Rectal smooth muscle tissue (tissue), 1 donor: Measurements from ENCODE around the gene SHKBP1.
A peak's percentile ranks its signal among the peaks of the same experiment; 100 is the strongest.

ENCODE experiments used
- H3K27ac ChIP-seq: one replicate; pipeline ENCODE4 v1.7.0; 2013; ENCODE audit warnings: low read depth, low read length, inconsistent platforms
- H3K27me3 ChIP-seq: one replicate; pipeline ENCODE4 v1.7.0; 2013; ENCODE audit warnings: low read length; ENCODE audit not compliant: control insufficient read depth, insufficient read depth
- H3K36me3 ChIP-seq: one replicate; pipeline ENCODE4 v1.7.0; 2013; ENCODE audit warnings: low read length; ENCODE audit not compliant: control insufficient read depth, insufficient read depth
- H3K4me1 ChIP-seq: one replicate; pipeline ENCODE4 v1.7.0; 2013; ENCODE audit warnings: low read length; ENCODE audit not compliant: control insufficient read depth, insufficient read depth
- H3K4me3 ChIP-seq: one replicate; pipeline ENCODE4 v1.7.0; 2013; ENCODE audit warnings: low read length
- H3K9ac ChIP-seq: one replicate; pipeline ENCODE4 v1.7.0; 2013; ENCODE audit warnings: low read length

Gene SHKBP1

DNA sequence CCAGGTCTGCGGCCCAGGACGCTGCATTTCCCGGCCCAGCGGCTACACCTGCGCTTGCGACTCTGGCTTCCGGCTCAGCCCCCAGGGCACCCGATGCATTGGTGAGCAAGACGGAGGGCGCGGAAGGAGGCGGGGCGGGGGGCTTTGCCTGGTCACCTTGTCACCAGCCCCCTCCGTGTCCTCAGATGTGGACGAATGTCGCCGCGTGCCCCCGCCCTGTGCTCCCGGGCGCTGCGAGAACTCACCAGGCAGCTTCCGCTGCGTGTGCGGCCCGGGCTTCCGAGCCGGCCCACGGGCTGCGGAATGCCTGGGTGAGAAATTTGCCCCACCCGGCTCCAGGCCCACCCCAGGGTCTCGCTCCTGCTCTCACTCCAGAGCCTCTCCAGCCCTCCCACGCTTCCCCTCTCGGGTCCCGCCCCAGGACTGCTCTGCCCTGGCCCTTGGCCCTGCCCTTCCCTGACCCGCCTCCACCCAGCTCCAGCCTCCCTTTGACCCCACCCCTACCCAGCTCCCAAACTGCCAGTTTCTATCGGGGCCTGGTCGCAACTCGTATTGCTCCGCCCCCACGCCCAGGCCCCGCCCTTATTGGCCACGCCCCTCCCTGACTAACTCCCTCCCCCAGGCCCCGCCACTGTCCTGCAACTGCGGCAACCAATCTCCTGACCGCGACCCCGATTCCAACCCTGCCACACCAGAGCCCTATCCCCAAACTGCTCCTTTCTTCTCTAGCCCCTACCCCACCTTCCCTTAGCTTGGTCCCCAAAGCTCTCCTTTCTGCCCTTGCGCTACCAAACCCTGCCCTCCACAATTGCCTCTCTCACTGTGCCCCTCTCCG, 33.1 kb downstream of the SHKBP1 start:
- peak overlapping the region; percentile 24 for H3K27ac ChIP-seq
- H3K4me3 ChIP-seq = peak overlapping the region; percentile 50
- no peaks in the 10 kb centered on the region for H3K36me3 ChIP-seq
- peak overlapping the region; percentile 55 for H3K9ac ChIP-seq
- H3K27me3 ChIP-seq = peaks cover 10% of the 10 kb centered on the region
- H3K4me1 ChIP-seq = peaks cover 5% of the 10 kb centered on the region

DNA sequence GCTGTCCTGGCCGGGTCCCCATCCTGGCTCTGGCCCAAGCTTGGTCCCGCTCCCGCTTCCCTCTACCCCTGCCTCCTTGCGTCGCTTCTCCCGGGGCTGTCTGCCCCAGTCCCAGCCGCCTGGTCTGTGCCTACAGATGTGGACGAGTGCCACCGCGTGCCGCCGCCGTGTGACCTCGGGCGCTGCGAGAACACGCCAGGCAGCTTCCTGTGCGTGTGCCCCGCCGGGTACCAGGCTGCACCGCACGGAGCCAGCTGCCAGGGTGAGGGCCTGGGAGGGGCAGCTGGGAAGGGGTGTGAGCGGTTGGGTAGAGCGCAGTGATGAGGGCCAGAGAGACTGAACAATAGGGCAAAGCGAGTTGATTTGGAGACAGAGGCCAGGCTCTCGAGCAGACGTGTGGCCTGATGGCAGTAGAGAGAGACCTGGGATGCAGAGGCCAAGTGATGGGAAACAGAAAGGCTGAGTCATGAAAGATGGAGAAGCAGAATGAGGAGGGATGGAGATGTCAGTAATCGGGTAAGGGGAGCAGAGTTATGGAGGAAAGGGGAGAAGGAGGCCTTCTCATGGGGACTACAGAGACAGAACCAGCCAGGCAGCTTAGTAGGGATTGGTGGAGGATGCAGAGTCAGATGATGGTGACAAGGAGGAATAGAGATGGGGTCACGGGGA, 33.9 kb downstream of the SHKBP1 start:
- no peak overlapping the region for H3K27ac ChIP-seq
- peak overlapping the region; percentile 14 for H3K4me3 ChIP-seq
- H3K36me3 ChIP-seq = no peaks in the 10 kb centered on the region
- H3K9ac ChIP-seq = no peak overlapping the region
- peaks cover 10% of the 10 kb centered on the region for H3K27me3 ChIP-seq
- H3K4me1 ChIP-seq = no peaks in the 10 kb centered on the region

DNA sequence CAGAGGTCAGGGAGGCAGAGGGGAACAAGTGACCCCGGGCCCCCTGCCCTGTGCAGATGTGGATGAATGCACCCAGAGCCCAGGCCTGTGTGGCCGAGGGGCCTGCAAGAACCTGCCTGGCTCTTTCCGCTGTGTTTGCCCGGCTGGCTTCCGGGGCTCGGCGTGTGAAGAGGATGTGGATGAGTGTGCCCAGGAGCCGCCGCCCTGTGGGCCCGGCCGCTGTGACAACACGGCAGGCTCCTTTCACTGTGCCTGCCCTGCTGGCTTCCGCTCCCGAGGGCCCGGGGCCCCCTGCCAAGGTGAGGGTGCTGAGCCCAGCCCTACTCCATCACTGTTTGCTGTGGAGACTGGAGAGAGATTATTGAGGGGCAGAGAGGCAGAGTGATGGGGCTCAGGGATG, 34.4 kb downstream of the SHKBP1 start:
- Histone ChIP-seq H3K27me3 (peaks cover 8% of the 10 kb centered on the region), H3K4me3 (no peak overlapping the region), H3K4me1 (no peaks in the 10 kb centered on the region), H3K27ac (no peak overlapping the region), H3K36me3 (no peaks in the 10 kb centered on the region), H3K9ac (no peak overlapping the region)

DNA sequence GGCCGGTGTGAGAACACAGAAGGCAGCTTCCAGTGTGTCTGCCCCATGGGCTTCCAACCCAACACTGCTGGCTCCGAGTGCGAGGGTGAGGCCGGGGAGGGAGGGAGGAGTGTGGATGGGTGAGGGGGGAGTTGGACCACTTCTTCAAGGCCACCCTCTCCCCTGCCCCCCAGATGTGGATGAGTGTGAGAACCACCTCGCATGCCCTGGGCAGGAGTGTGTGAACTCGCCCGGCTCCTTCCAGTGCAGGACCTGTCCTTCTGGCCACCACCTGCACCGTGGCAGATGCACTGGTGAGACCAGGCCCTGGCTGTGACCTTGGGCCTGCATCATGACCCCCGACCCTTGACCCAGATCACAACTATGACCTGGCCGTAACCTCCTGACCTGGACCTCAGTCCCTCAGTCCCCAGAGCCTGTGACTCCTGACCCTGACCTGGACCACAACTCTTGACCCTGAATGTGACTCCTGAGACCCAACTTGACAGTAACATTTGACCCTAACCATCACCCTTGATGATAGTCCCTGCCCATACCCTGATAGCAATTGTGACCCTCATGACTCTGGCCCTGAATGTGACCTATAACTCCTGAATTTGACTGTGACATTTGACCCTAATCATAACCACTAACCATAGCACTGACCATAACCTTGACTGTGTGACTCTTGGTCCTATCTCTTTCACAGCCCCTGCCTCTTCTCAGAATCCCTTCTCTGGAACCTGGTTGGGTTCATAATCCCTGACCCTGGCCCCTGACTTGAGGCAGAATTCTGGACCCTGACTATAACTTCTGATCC, 35.4 kb downstream of the SHKBP1 start:
- peaks cover 3% of the 10 kb centered on the region for H3K36me3 ChIP-seq
- no peaks in the 10 kb centered on the region for H3K4me1 ChIP-seq
- H3K27me3 ChIP-seq = peaks cover 8% of the 10 kb centered on the region
- no peak overlapping the region for H3K27ac ChIP-seq
- H3K9ac ChIP-seq = no peak overlapping the region
- H3K4me3 ChIP-seq = no peak overlapping the region

DNA sequence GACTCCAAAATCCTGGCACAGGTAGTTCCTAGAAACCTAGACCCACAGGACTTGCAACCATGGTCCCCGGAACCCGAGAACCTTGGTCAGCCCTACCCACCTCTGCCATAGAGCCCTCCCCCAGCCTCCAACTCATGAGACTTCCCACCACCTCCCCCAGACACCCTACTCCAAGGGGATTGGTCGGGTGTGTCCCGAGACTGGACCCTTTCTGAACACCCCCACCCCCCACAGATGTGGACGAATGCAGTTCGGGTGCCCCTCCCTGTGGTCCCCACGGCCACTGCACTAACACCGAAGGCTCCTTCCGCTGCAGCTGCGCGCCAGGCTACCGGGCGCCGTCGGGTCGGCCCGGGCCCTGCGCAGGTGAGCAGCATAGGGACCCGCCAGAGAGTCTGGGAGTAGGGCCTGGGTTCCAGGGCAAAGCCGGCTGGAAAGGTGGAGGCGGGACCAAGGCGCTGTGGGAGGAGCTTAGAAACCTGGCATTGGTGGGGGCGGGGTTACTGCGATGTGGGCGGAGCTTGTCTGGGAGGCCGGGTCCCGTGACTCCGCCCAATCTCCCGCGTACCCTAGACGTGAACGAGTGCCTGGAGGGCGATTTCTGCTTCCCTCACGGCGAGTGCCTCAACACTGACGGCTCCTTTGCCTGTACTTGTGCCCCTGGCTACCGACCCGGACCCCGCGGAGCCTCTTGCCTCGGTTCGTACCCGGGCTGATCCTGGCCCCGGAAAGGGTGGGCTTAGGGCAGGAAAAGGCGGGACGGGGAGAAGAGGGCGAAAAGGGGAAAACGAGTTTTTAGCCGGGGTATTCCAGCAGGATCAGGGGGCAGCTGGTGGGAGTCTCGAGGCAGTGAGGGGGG, 36.4 kb downstream of the SHKBP1 start:
- Histone ChIP-seq H3K27ac (peak overlapping the region; percentile 61), H3K9ac (no peak overlapping the region), H3K36me3 (peaks cover 3% of the 10 kb centered on the region), H3K4me3 (peak overlapping the region; percentile 89), H3K4me1 (no peaks in the 10 kb centered on the region), H3K27me3 (peaks cover 8% of the 10 kb centered on the region)

DNA sequence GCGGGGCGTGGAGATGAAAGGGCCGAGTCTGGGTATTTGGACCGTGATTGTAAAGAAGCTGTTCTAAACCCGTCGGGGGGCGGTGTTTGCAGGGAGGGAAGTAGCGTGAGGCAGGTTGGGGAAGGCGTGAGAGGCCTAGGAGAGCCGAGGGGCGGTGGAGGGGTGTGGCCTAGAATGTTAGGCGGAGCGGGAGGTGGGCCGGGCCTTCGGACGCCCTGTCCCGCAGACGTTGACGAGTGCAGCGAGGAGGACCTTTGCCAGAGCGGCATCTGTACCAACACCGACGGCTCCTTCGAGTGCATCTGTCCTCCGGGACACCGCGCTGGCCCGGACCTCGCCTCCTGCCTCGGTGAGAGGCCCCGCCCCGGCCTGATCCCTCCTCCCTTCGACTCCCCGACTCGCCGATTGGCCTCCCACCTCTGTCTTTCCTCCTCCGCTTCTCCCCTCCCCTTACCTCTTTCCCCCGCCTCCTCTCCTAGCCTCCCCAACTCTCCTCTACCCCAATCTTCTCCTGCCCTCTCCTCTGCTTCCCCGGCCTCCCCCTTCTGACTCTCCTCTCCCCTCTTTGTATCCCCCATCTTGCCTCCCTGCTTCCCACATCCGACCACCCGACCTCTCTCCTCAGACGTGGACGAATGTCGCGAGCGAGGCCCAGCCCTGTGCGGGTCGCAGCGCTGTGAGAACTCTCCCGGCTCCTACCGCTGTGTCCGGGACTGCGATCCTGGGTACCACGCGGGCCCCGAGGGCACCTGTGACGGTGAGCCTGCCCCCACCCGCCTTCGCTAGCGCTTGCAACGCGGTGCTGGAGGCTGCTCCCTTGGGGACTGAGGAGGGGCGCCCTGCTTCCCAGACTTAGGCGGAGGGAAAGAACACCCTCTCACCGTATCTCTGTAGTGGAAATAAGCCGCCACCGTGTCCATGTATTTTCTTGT, 37.3 kb downstream of the SHKBP1 start:
- peaks cover 3% of the 10 kb centered on the region for H3K36me3 ChIP-seq
- peaks cover 8% of the 10 kb centered on the region for H3K27me3 ChIP-seq
- peak overlapping the region; percentile 60 for H3K27ac ChIP-seq
- H3K9ac ChIP-seq = peak overlapping the region; percentile 63
- H3K4me3 ChIP-seq = peak overlapping the region; percentile 89
- no peaks in the 10 kb centered on the region for H3K4me1 ChIP-seq

DNA sequence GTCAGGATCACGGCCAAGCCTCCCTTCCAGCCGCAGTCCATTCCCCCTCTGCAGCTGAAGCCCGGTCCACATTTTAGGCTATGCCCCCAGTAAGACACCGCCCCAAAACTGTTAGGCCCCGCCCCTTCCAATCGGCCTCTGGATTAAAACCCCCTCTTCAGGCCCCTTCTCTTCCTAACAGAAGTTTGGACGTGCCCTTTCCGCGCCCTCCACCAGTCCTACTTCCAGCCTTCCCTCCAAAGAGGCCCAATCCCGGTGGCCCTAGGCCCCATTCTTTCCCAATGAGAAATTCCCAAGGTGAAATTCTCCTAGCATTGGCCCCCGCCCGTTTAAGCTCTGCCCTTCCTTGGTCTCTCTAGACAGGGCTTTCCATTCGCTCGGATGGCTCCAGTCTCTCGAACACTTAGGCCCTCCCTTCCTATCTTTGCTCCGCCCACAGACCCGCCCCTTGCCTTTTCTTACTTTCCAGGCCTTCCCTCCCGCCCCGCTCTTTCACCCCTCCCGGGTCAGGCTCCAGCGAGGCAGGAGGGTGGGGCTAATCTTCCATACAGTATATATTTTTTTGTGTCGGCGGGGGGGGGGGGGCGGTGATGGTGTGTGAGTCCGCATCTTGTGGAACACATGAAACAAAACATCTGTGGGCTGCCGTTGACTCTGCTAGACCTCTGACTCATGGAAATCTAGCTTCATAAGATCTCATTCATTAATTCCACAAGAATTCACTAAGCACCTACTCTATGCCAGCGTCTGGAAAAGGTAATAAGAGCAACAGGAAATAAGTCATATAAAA, 38.1 kb downstream of the SHKBP1 start:
- H3K4me1 ChIP-seq = no peaks in the 10 kb centered on the region

DNA sequence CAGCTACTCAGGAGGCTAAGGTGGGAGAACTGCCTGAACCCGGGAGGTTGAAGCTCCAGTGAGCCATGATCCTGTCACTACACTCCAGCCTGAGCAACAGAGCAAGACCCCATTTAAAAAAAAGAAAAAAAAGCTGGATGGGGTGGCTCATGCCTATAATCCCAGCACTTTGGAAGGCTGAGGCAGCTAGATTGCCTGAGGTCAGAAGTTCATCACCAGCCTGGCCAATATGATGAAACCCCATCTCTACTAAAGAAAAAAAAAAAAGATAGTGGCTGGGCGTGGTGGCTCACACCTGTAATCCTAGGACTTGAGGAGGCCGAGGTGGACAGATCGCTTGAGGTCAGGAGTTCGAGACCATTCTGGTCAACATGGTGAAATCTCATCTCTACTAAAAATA, 39.5 kb downstream of the SHKBP1 start:
- Histone ChIP-seq H3K36me3 (peaks cover 13% of the 10 kb centered on the region), H3K27ac (no peak overlapping the region), H3K4me1 (no peaks in the 10 kb centered on the region), H3K9ac (no peak overlapping the region), H3K27me3 (peaks cover 8% of the 10 kb centered on the region), H3K4me3 (no peak overlapping the region)

More for the DNA sequence above, 38.1 kb downstream of the SHKBP1 start:
- peaks cover 8% of the 10 kb centered on the region for H3K27me3 ChIP-seq
- H3K27ac ChIP-seq = peak overlapping the region; percentile 60
- H3K4me3 ChIP-seq = peak overlapping the region; percentile 89
- peak overlapping the region; percentile 63 for H3K9ac ChIP-seq
- peaks cover 10% of the 10 kb centered on the region for H3K36me3 ChIP-seq

DNA sequence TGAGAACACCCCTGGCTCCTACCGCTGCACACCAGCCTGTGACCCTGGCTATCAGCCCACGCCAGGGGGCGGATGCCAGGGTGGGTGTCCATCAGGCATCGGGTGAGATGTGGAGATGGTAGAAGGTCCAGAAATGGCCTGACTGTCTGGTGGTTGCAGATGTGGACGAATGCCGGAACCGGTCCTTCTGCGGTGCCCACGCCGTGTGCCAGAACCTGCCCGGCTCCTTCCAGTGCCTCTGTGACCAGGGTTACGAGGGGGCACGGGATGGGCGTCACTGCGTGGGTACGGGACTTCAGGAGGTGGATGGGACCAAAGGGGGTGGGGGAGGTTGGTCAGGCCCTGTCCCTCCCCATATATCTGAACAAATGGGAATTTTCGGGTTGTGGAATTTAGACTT, 40.3 kb downstream of the SHKBP1 start:
- Histone ChIP-seq H3K4me3 (no peak overlapping the region), H3K4me1 (no peaks in the 10 kb centered on the region), H3K36me3 (peaks cover 16% of the 10 kb centered on the region), H3K9ac (no peak overlapping the region), H3K27me3 (peaks cover 8% of the 10 kb centered on the region), H3K27ac (no peak overlapping the region)

DNA sequence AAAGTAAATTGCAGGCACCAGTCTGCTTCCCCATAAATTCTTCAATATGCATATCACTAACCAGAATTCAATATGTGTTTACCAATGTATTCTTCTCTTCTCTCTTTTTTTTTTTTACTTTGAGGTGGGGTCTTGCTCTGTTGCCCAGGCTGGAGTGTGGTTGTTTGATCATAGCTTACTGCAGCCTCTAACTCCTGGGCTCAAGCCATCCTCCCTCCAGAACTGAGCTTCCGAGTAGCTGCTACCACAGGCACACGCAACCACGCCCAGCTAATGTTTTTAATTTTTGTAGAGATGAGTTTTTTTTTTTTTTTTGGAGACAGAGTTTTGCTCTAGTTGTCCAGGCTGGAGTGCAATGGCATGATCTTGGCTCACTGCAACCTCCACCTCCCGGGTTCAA, 41.3 kb downstream of the SHKBP1 start:
- H3K27me3 ChIP-seq = peaks cover 8% of the 10 kb centered on the region
- H3K4me3 ChIP-seq = no peak overlapping the region
- H3K9ac ChIP-seq = no peak overlapping the region
- no peak overlapping the region for H3K27ac ChIP-seq
- no peaks in the 10 kb centered on the region for H3K4me1 ChIP-seq
- peaks cover 19% of the 10 kb centered on the region for H3K36me3 ChIP-seq
